CD4-positive, alpha-beta memory T cell (primary cell): ENCODE measurements around the gene CIDEB. TPM values are rescaled to one million over a fixed set of nuclear protein-coding genes. Genes with fewer than 3 reads are reported as not detected.

Source experiments
- CTCF ChIA-PET: fragments of 350-600 bp; sonication (Branson Sonifier 250); formaldehyde crosslinking; loops from one replicate; lab custom pipeline; 2021; ENCODE audit warnings: inconsistent platforms; ENCODE audit not compliant: partially characterized antibody; lab: Charles Lee
- POLR2A ChIA-PET: fragments of 350-600 bp; sonication (Branson Sonifier 250); formaldehyde crosslinking; loops from one replicate; lab custom pipeline; 2021; ENCODE audit not compliant: partially characterized antibody; lab: Charles Lee
- DNase-seq, 5 donors: peaks; one replicate each; pipeline versions ENCODE4 v3.0.0 to v3.0.0-alpha.2; 2020 to 2022; ENCODE audit warnings: mixed read lengths in 1 of 5
- H3K27ac ChIP-seq: one replicate; pipeline ENCODE4 v1.7.0; 2013; ENCODE audit warnings: low read depth, low read length
- H3K27me3 ChIP-seq: 2 replicates; pipeline ENCODE4 v1.7.0; 2013; ENCODE audit warnings: mild to moderate bottlenecking, low read length, moderate library complexity; ENCODE audit not compliant: insufficient read depth
- H3K36me3 ChIP-seq: 2 replicates; pipeline ENCODE4 v1.7.0; 2013; ENCODE audit warnings: mild to moderate bottlenecking, low read length, moderate library complexity; ENCODE audit not compliant: insufficient read depth
- H3K4me1 ChIP-seq: 2 replicates; pipeline ENCODE4 v1.7.0; 2013; ENCODE audit warnings: mild to moderate bottlenecking, low read length, moderate library complexity; ENCODE audit not compliant: insufficient read depth
- H3K4me3 ChIP-seq, 2 donors: one replicate each; pipeline ENCODE4 v1.7.0; 2013; ENCODE audit warnings: low read length in 2 of 2, mild to moderate bottlenecking in 1 of 2
- H3K9me3 ChIP-seq, 2 donors: one replicate each; pipeline ENCODE4 v1.7.0; 2013; ENCODE audit warnings: low read length in 2 of 2, control low read depth in 1 of 2; ENCODE audit not compliant: control insufficient read depth in 1 of 2
- H3K27ac Mint-ChIP-seq, 7 donors: one replicate each; pipeline ENCODE4 v1.8.0; 2020 to 2021; ENCODE audit warnings: mixed read lengths in 7 of 7, mild to moderate bottlenecking in 6 of 7, inconsistent platforms in 3 of 7, moderate library complexity in 3 of 7
- H3K27me3 Mint-ChIP-seq, 2 donors: one replicate each; pipeline ENCODE4 v1.8.0; 2020 to 2021; ENCODE audit warnings: mixed read lengths in 2 of 2
- H3K36me3 Mint-ChIP-seq, 2 donors: one replicate each; pipeline ENCODE4 v1.8.0; 2020 to 2021; ENCODE audit warnings: mixed read lengths in 2 of 2, inconsistent platforms in 1 of 2, mild to moderate bottlenecking in 1 of 2
- H3K4me1 Mint-ChIP-seq, 4 donors: one replicate each; pipeline ENCODE4 v1.8.0; 2020 to 2021; ENCODE audit warnings: mixed read lengths in 4 of 4, mild to moderate bottlenecking in 1 of 4
- H3K4me3 Mint-ChIP-seq, 8 donors: one replicate each; pipeline ENCODE4 v1.8.0; 2020 to 2021; ENCODE audit warnings: mixed read lengths in 8 of 8, mild to moderate bottlenecking in 7 of 8, moderate library complexity in 6 of 8, inconsistent platforms in 3 of 8
- H3K9me3 Mint-ChIP-seq, 8 donors: one replicate each; pipeline ENCODE4 v1.8.0; 2020 to 2021; ENCODE audit warnings: mixed read lengths in 8 of 8, mild to moderate bottlenecking in 5 of 8, inconsistent platforms in 3 of 8, moderate library complexity in 1 of 8
- intact Hi-C: fragments of 100-400 bp; cut with micrococcal nuclease; formaldehyde crosslinking; loops from one replicate; pipeline ENCODE4 v1.15.1; 2023
- polyA plus RNA-seq, 2 donors: library from polyadenylated mRNA; unstranded; fragments of 300-500 nt; fragmentation: Illumina TruSeq; gene quantifications; one replicate each; pipeline ENCODE4 v1.2.3, GENCODE V29; 2021
- total RNA-seq, 2 experiments: library from RNA; stranded (reverse); gene quantifications; one replicate each; pipeline ENCODE4 v1.2.3, GENCODE V29; 2021

CIDEB gene
- total and polyA plus RNA-seq, 4 experiments from 2014 or later = 17.2 to 26.0 (median 23.3) TPM

- ChIA-PET POLR2A (interaction anchor here (0.6 to 12.5 kb wide), 20 partner anchors 9 to 226 kb away, joined by 3 to 361 read pairs (median 4); partner anchors contain the start of genes CBLN3, CHMP4A, CIDEB and DHRS1), CTCF (interaction anchor here (0.5 to 23.0 kb wide), 7 partner anchors 18 to 282 kb away, joined by 3 to 791 read pairs (median 4); partner anchors contain the start of genes CBLN3, CIDEB, KHNYN and LTB4R)
- Mint-ChIP-seq H3K27me3 (peaks cover 7 to 13% of the 10 kb centered on the region in 2 donors), H3K9me3 (no peaks in the 10 kb centered on the region), H3K36me3 (peaks cover 32% of the 10 kb centered on the region in 2 donors), H3K27ac (peak within 1 kb of the TSS; percentile 82 to 98 (median 96)), H3K4me1 (peaks cover 17 to 50% (median 31%) of the 10 kb centered on the region in 4 donors), H3K4me3 (peak within 1 kb of the TSS; percentile 93 to 98 (median 96))
- Histone ChIP-seq H3K4me1 (peaks cover 32% of the 10 kb centered on the region), H3K36me3 (peaks cover 18% of the 10 kb centered on the region), H3K4me3 (peak within 1 kb of the TSS; percentile 85 to 86), H3K27me3 (peaks cover 5% of the 10 kb centered on the region), H3K27ac (peak within 1 kb of the TSS; percentile 67), H3K9me3 (no peaks in the 10 kb centered on the region)
- peak; percentile 65 to 80 (median 68) for DNase-seq
- intact Hi-C loops = no loop called here
Measured at GRCh38 chr14:24339284-24340151, 31.7 kb upstream of the CIDEB start, which contains the start of gene RIPK3. RIPK3 (minus strand) TSS chr14:24339991; CDS start chr14:24339826, 165 bp downstream.

GRCh38 chr14:24338843-24339242 is 31.1 kb upstream of the CIDEB start:
- no peak for DNase-seq
- Histone ChIP-seq H3K27me3 (peaks cover 9% of the 10 kb centered on the region), H3K36me3 (peaks cover 18% of the 10 kb centered on the region), H3K27ac (no peak overlapping the region), H3K4me1 (peaks cover 38% of the 10 kb centered on the region), H3K9me3 (no peaks in the 10 kb centered on the region), H3K4me3 (peak overlapping the region; percentile 85 to 86)
- H3K4me3 Mint-ChIP-seq = peak overlapping the region; percentile 93 to 98 (median 96)
- H3K27me3 Mint-ChIP-seq = peaks cover 7 to 13% of the 10 kb centered on the region in 2 donors
- peaks cover 32% of the 10 kb centered on the region in 2 donors for H3K36me3 Mint-ChIP-seq
- peak overlapping the region in 4 of 7 donors; percentile 16 to 80 (median 60) for H3K27ac Mint-ChIP-seq
- POLR2A ChIA-PET = interaction anchor here (0.8 to 12.5 kb wide), 11 partner anchors 8 to 150 kb away, joined by 3 to 361 read pairs (median 6); partner anchors contain the start of genes CBLN3, CHMP4A, CIDEB and IPO4
- peaks cover 20 to 56% (median 35%) of the 10 kb centered on the region in 4 donors for H3K4me1 Mint-ChIP-seq
- intact Hi-C loops = no loop called here
- no peaks in the 10 kb centered on the region for H3K9me3 Mint-ChIP-seq
- CTCF ChIA-PET = interaction anchor here (0.9 to 23.0 kb wide), 4 partner anchors 9 to 93 kb away, joined by 4 to 791 read pairs (median 118); partner anchors contain the start of genes CBLN3, CIDEB, KHNYN and LTB4R

GRCh38 chr14:24337824-24338175 is 30.0 kb upstream of the CIDEB start:
- peaks cover 32% of the 10 kb centered on the region in 2 donors for H3K36me3 Mint-ChIP-seq
- intact Hi-C loops = no loop called here
- no peak overlapping the region for H3K4me3 ChIP-seq
- peaks cover 18% of the 10 kb centered on the region for H3K36me3 ChIP-seq
- POLR2A ChIA-PET = interaction anchor here (1.6 to 12.5 kb wide), 4 partner anchors 30 to 101 kb away, joined by 8 to 361 read pairs (median 92); partner anchors contain the start of genes CBLN3, CIDEB, KHNYN and SDR39U1
- peaks cover 0 to 5% (median 0%) of the 10 kb centered on the region in 8 donors for H3K9me3 Mint-ChIP-seq
- peaks cover 49% of the 10 kb centered on the region for H3K4me1 ChIP-seq
- no peaks in the 10 kb centered on the region for H3K9me3 ChIP-seq
- DNase-seq = no peak
- H3K4me1 Mint-ChIP-seq = peaks cover 24 to 65% (median 42%) of the 10 kb centered on the region in 4 donors
- peak overlapping the region in 4 of 7 donors; percentile 16 to 72 (median 31) for H3K27ac Mint-ChIP-seq
- peaks cover 5 to 12% of the 10 kb centered on the region in 2 donors for H3K27me3 Mint-ChIP-seq
- H3K27ac ChIP-seq = no peak overlapping the region
- H3K27me3 ChIP-seq = peaks cover 11% of the 10 kb centered on the region
- H3K4me3 Mint-ChIP-seq = peak overlapping the region; percentile 50 to 98 (median 96)
- CTCF ChIA-PET = interaction anchor here (0.9 to 23.0 kb wide), 5 partner anchors 10 to 94 kb away, joined by 4 to 791 read pairs (median 4); partner anchors contain the start of genes CBLN3, CIDEB, KHNYN and LTB4R

- Mint-ChIP-seq H3K27me3 (peaks cover 4 to 11% of the 10 kb centered on the region in 2 donors), H3K4me3 (peak overlapping the region in 3 of 8 donors; percentile 50 to 97 (median 95)), H3K9me3 (peaks cover 0 to 5% (median 0%) of the 10 kb centered on the region in 8 donors), H3K4me1 (peaks cover 28 to 70% (median 47%) of the 10 kb centered on the region in 4 donors), H3K36me3 (peaks cover 32% of the 10 kb centered on the region in 2 donors), H3K27ac (peak overlapping the region in 2 of 7 donors; percentile 29 to 70)
- Histone ChIP-seq H3K9me3 (no peaks in the 10 kb centered on the region), H3K4me1 (peaks cover 54% of the 10 kb centered on the region), H3K27ac (no peak overlapping the region), H3K27me3 (peaks cover 11% of the 10 kb centered on the region), H3K4me3 (no peak overlapping the region), H3K36me3 (peaks cover 18% of the 10 kb centered on the region)
- no peak for DNase-seq
- ChIA-PET POLR2A (interaction anchor here (1.6 to 12.5 kb wide), 4 partner anchors 29 to 102 kb away, joined by 8 to 361 read pairs (median 92); partner anchors contain the start of genes CBLN3, CIDEB, KHNYN and SDR39U1), CTCF (interaction anchor here (1.0 to 23.0 kb wide), 5 partner anchors 10 to 95 kb away, joined by 4 to 791 read pairs (median 4); partner anchors contain the start of genes CBLN3, CIDEB, KHNYN and LTB4R)
- intact Hi-C loops = no loop called here
Measured at GRCh38 chr14:24337144-24337823, 29.5 kb upstream of the CIDEB start.

- H3K36me3 ChIP-seq = peaks cover 18% of the 10 kb centered on the region
- H3K36me3 Mint-ChIP-seq = peaks cover 32% of the 10 kb centered on the region in 2 donors
- peaks cover 6 to 13% of the 10 kb centered on the region in 2 donors for H3K27me3 Mint-ChIP-seq
- peaks cover 11% of the 10 kb centered on the region for H3K27me3 ChIP-seq
- ChIA-PET CTCF (interaction anchor here (1.5 to 23.0 kb wide), 4 partner anchors 12 to 96 kb away, joined by 4 to 791 read pairs (median 120); partner anchors contain the start of genes CBLN3, CIDEB, KHNYN and LTB4R), POLR2A (interaction anchor here (0.9 to 12.5 kb wide), 4 partner anchors 25 to 103 kb away, joined by 3 to 361 read pairs (median 93); partner anchors contain the start of genes CBLN3, CIDEB, KHNYN and LTB4R2)
- no peak for DNase-seq
- peaks cover 37 to 86% (median 59%) of the 10 kb centered on the region in 4 donors for H3K4me1 Mint-ChIP-seq
- intact Hi-C loops = no loop called here
- peak overlapping the region in 2 of 7 donors; percentile 62 to 71 for H3K27ac Mint-ChIP-seq
- H3K9me3 Mint-ChIP-seq = peaks cover 0 to 5% (median 0%) of the 10 kb centered on the region in 8 donors
- no peaks in the 10 kb centered on the region for H3K9me3 ChIP-seq
- peaks cover 67% of the 10 kb centered on the region for H3K4me1 ChIP-seq
- H3K4me3 Mint-ChIP-seq = peak overlapping the region in 5 of 8 donors; percentile 55 to 77 (median 63)
- no peak overlapping the region for H3K27ac ChIP-seq
- no peak overlapping the region for H3K4me3 ChIP-seq
Measured at GRCh38 chr14:24335461-24336171, 27.8 kb upstream of the CIDEB start.
